Medulla oblongata (tissue), 1 donor: ENCODE results near the gene TTC13.

Source experiments
- DNase-seq: peaks from one replicate; pipeline ENCODE4 v3.0.0-alpha.2; 2015; ENCODE audit errors: extremely low spot score

Gene TTC13

GRCh38 chr1:230906226-230906625 is 72.4 kb downstream of the TTC13 start:
- peak; percentile 64 for DNase-seq

- peak; percentile 58 for DNase-seq
Observed at GRCh38 chr1:230905733-230906132, 72.9 kb downstream of the TTC13 start.

- no peak for DNase-seq
Observed at GRCh38 chr1:230902349-230902923, 76.2 kb downstream of the TTC13 start.

- no peak for DNase-seq
Observed at GRCh38 chr1:230901671-230902070, 77.0 kb downstream of the TTC13 start.

GRCh38 chr1:230900984-230901383 is 77.7 kb downstream of the TTC13 start:
- no peak for DNase-seq

GRCh38 chr1:230899841-230900251 is 78.8 kb downstream of the TTC13 start:
- no peak for DNase-seq

- no peak for DNase-seq
Observed at GRCh38 chr1:230898748-230899147, 79.9 kb downstream of the TTC13 start.

GRCh38 chr1:230898144-230898543 is 80.5 kb downstream of the TTC13 start:
- DNase-seq: no peak

GRCh38 chr1:230896779-230897178 is 81.9 kb downstream of the TTC13 start:
- DNase-seq: peak; percentile 45

GRCh38 chr1:230895452-230895851 is 83.2 kb downstream of the TTC13 start:
- no peak for DNase-seq

- DNase-seq: no peak
Observed at GRCh38 chr1:230894664-230895063, 84.0 kb downstream of the TTC13 start.

GRCh38 chr1:230894032-230894431 is 84.6 kb downstream of the TTC13 start:
- no peak for DNase-seq

- no peak for DNase-seq
Observed at GRCh38 chr1:230892018-230892491, 86.6 kb downstream of the TTC13 start.

GRCh38 chr1:230891413-230891812 is 87.2 kb downstream of the TTC13 start:
- DNase-seq: no peak

GRCh38 chr1:230884646-230885045 is 94.0 kb downstream of the TTC13 start:
- no peak for DNase-seq

- no peak for DNase-seq
Observed at GRCh38 chr1:230883967-230884366, 94.7 kb downstream of the TTC13 start.

- DNase-seq: no peak
Observed at GRCh38 chr1:230879778-230880177, 98.9 kb downstream of the TTC13 start.

- no peak for DNase-seq
Observed at GRCh38 chr1:230878591-230878990, 100.1 kb downstream of the TTC13 start.

- DNase-seq: no peak
Observed at GRCh38 chr1:230877924-230878590, 100.6 kb downstream of the TTC13 start.

- no peak for DNase-seq
Observed at GRCh38 chr1:230877146-230877923, 101.3 kb downstream of the TTC13 start.

GRCh38 chr1:230876660-230877059 is 102.0 kb downstream of the TTC13 start:
- DNase-seq: no peak

GRCh38 chr1:230875370-230875769 is 103.3 kb downstream of the TTC13 start:
- DNase-seq: no peak

- no peak for DNase-seq
Observed at GRCh38 chr1:230870916-230871315, 107.7 kb downstream of the TTC13 start.
